NT2/D1 (cell line): Measurements from ENCODE around the gene CCDC81.

Experiments
- SUZ12 ChIP-seq: IDR thresholded peaks from 2 replicates; pipeline ENCODE4 v1.6.1; 2011; ENCODE audit not compliant: insufficient read length, insufficient read depth; ENCODE audit errors: extremely low read depth
- YY1 ChIP-seq: IDR thresholded peaks from 2 replicates; pipeline ENCODE4 v1.6.1; 2011; ENCODE audit not compliant: insufficient read length, insufficient read depth
- ZNF274 ChIP-seq: IDR thresholded peaks from 2 replicates; pipeline ENCODE4 v1.6.1; 2011; ENCODE audit warnings: mild to moderate bottlenecking, low read depth, low read length

GRCh38 chr11:86397351-86397750, 22.7 kb downstream of the CCDC81 start:
- no peak for TF ChIP-seq ZNF274
- TF ChIP-seq SUZ12, result no peak
- no peak for TF ChIP-seq YY1
